ENCODE results near the gene SIRT4.

- no peak for TF ChIP-seq POLR2A (IDR thresholded peaks at IDR 0.05; ENCODE audit: control extremely low read depth in 1 of 2, low read depth in 2 of 2, low read length in 2 of 2)
- no peak for TF ChIP-seq CTCF (IDR thresholded peaks at IDR 0.05; ENCODE audit: control extremely low read depth in 1 of 3, insufficient read depth in 1 of 3, low read depth in 1 of 3, low read length in 3 of 3)
Measured at GRCh38 chr12:120337730-120338129, 35.6 kb downstream of the SIRT4 start.

Data from H1 (cell line).